ENCODE measurements around the gene ISYNA1. TPM values are rescaled to one million over a fixed set of nuclear protein-coding genes. Genes with fewer than 3 reads are reported as not detected.

Gene ISYNA1
- polyA plus RNA-seq, 2 of the 4 experiments (the other 2 are of a cell fraction), result 18.0 to 60.7 TPM

DNA sequence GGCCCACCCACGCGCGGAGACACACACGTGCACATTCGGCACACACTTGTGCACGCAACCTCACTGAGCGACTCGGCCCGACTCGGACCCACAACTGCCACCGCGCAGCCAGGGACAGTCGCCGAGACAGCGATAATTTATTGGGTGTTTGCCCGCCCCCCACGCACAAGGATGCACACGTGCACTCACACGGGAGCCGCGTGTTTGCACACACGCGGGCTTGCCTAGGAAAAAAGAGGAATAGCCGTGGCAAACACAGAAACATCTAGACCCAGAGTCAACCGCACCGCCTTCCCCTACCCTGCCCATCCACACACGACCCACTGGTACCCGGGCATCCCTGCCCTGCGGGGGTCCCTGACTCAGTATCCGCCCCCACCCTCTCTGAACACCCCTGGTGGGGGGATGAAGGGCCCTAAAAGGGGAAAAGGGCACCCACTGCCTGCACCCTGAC, 19.9 kb downstream of the ISYNA1 start:
- Histone ChIP-seq H3K27ac (peak overlapping the region; percentile 96 to 100), H3K4me1 (peaks cover 56% of the 10 kb centered on the region), H3K4me3 (peak overlapping the region; percentile 49; the same call in 2 of the 3 replicates), H3K4me2 (peak overlapping the region; percentile 93), H3K9me3 (no peaks in the 10 kb centered on the region)
- WGBS (ENCODE audit: missing lambda C conversion rate), result 42% methylated on average over 16 of the region's 30 CpGs
- no peak for FAIRE-seq
- no peak for DNase-seq (ENCODE audit: low read depth in 1 of 2, low spot score in 1 of 2)
- ATAC-seq, result no peak
- ChIA-PET POLR2A (interaction anchor here (1.5 to 4.8 kb wide), 4 partner anchors 27 to 136 kb away, joined by 6 to 28 read pairs (median 12); partner anchors contain the start of genes GDF15 and JUND), CTCF (interaction anchor here (0.6 to 9.4 kb wide), 8 partner anchors 8 to 172 kb away, joined by 3 to 109 read pairs (median 8); no protein-coding TSS in a partner anchor)
- TF ChIP-seq ZFP36 (IDR thresholded peaks at IDR 0.05; ENCODE audit: borderline replicate concordance, partially characterized antibody) (no peak), RAD21 (conservative IDR thresholded peaks at IDR 0.05 in 1 of 2, IDR thresholded peaks at IDR 0.05 in 1 of 2) (no peak), HEYL (CRISPR knock-in tag; IDR thresholded peaks at IDR 0.05) (no peak), CBX8 (IDR thresholded peaks at IDR 0.05) (no peak), NPAS2 (CRISPR knock-in tag; IDR thresholded peaks at IDR 0.05; ENCODE audit: borderline replicate concordance) (0 out of 2 replicates have a peak, but pooled peaks have one; percentile 25), HMGXB4 (CRISPR knock-in tag; IDR thresholded peaks at IDR 0.05; ENCODE audit: borderline replicate concordance) (no peak), MAZ (IDR thresholded peaks at IDR 0.05; ENCODE audit: borderline replicate concordance, low read depth, low read length) (no peak), FOSB (CRISPR knock-in tag; IDR thresholded peaks at IDR 0.05) (no peak), KDM5A (IDR thresholded peaks at IDR 0.05) (no peak), RNF2 (IDR thresholded peaks at IDR 0.05; ENCODE audit: borderline replicate concordance, low read depth) (no peak), POLR2AphosphoS2 (conservative IDR thresholded peaks at IDR 0.05; ENCODE audit: low read length) (no peak), PHF8 (IDR thresholded peaks at IDR 0.05; ENCODE audit: borderline replicate concordance, low read depth) (no peak), HOXA7 (CRISPR knock-in tag; IDR thresholded peaks at IDR 0.05) (no peak), TFCP2L1 (CRISPR knock-in tag; IDR thresholded peaks at IDR 0.05) (no peak), PBX3 (IDR thresholded peaks at IDR 0.05) (no peak), KDM1A (IDR thresholded peaks at IDR 0.05; ENCODE audit: low read depth) (0 out of 2 replicates have a peak, but pooled peaks have one; percentile 47), BHLHE40 (IDR thresholded peaks at IDR 0.05; ENCODE audit: low read depth, low read length) (peak; percentile 26; the same call in 1 of the 2 replicates), NFE2L2 (conservative IDR thresholded peaks at IDR 0.05; ENCODE audit: low read length) (no peak), FOXS1 (CRISPR knock-in tag; IDR thresholded peaks at IDR 0.05) (no peak), CHD2 (IDR thresholded peaks at IDR 0.05; ENCODE audit: low read length, partially characterized antibody) (no peak), REST (IDR thresholded peaks at IDR 0.05) (no peak), JUNB (IDR thresholded peaks at IDR 0.05) (no peak), FOSL2 (IDR thresholded peaks at IDR 0.05) (no peak), FOSL2 (CRISPR knock-in tag; IDR thresholded peaks at IDR 0.05) (no peak), RARB (CRISPR knock-in tag; IDR thresholded peaks at IDR 0.05) (no peak)
- TF ChIP-seq, protein P1, sequence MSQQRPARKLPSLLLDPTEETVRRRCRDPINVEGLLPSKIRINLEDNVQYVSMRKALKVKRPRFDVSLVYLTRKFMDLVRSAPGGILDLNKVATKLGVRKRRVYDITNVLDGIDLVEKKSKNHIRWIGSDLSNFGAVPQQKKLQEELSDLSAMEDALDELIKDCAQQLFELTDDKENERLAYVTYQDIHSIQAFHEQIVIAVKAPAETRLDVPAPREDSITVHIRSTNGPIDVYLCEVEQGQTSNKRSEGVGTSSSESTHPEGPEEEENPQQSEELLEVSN (IDR thresholded peaks at IDR 0.05; ENCODE audit: borderline replicate concordance, low read depth), result no peak
- TF ChIP-seq, protein P2, sequence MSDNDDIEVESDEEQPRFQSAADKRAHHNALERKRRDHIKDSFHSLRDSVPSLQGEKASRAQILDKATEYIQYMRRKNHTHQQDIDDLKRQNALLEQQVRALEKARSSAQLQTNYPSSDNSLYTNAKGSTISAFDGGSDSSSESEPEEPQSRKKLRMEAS (IDR thresholded peaks at IDR 0.05), result peak; percentile 19; the same call in 1 of the 2 replicates
- TF ChIP-seq, protein P3, sequence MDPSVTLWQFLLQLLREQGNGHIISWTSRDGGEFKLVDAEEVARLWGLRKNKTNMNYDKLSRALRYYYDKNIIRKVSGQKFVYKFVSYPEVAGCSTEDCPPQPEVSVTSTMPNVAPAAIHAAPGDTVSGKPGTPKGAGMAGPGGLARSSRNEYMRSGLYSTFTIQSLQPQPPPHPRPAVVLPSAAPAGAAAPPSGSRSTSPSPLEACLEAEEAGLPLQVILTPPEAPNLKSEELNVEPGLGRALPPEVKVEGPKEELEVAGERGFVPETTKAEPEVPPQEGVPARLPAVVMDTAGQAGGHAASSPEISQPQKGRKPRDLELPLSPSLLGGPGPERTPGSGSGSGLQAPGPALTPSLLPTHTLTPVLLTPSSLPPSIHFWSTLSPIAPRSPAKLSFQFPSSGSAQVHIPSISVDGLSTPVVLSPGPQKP (IDR thresholded peaks at IDR 0.05; ENCODE audit: low read depth, low read length), result no peak
- TF ChIP-seq, protein P4, sequence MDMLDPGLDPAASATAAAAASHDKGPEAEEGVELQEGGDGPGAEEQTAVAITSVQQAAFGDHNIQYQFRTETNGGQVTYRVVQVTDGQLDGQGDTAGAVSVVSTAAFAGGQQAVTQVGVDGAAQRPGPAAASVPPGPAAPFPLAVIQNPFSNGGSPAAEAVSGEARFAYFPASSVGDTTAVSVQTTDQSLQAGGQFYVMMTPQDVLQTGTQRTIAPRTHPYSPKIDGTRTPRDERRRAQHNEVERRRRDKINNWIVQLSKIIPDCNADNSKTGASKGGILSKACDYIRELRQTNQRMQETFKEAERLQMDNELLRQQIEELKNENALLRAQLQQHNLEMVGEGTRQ (IDR thresholded peaks at IDR 0.05), result no peak
